H9 (cell line): ENCODE results near the gene AHSG. TPM values are rescaled to one million over a fixed set of nuclear protein-coding genes. Genes with fewer than 3 reads are reported as not detected.

Source experiments
- DNase-seq: peaks from one replicate; pipeline ENCODE4 v3.0.0-alpha.2; 2017
- H2AFZ ChIP-seq: one replicate; pipeline ENCODE4 v1.6.1; 2013; ENCODE audit warnings: mild to moderate bottlenecking, low read length, control low read depth, moderate library complexity
- H2AK5ac ChIP-seq: 2 replicates; pipeline ENCODE4 v1.6.1; 2013; ENCODE audit warnings: low read length, control low read depth, mixed read lengths; ENCODE audit not compliant: insufficient read length
- H2BK120ac ChIP-seq: one replicate; pipeline ENCODE4 v1.6.1; 2013; ENCODE audit warnings: low read depth, mild to moderate bottlenecking, low read length, control low read depth, inconsistent platforms; ENCODE audit not compliant: poor library complexity, severe bottlenecking
- H2BK12ac ChIP-seq: 2 replicates; pipeline ENCODE4 v1.6.1; 2013; ENCODE audit warnings: low read length, control low read depth, mixed read lengths, low read depth; ENCODE audit not compliant: insufficient read length
- H2BK15ac ChIP-seq: 2 replicates; pipeline ENCODE4 v1.6.1; 2013; ENCODE audit warnings: low read depth, low read length, control low read depth
- H2BK20ac ChIP-seq: one replicate; pipeline ENCODE4 v1.6.1; 2013; ENCODE audit warnings: low read depth, mild to moderate bottlenecking, low read length, control low read depth, inconsistent platforms; ENCODE audit not compliant: poor library complexity, severe bottlenecking
- H2BK5ac ChIP-seq: 2 replicates; pipeline ENCODE4 v1.6.1; 2013; ENCODE audit warnings: low read length, control low read depth, mixed read lengths; ENCODE audit not compliant: insufficient read length
- H3K14ac ChIP-seq: 2 replicates; pipeline ENCODE4 v1.6.1; 2013; ENCODE audit warnings: low read length, control low read depth; ENCODE audit not compliant: insufficient read depth
- H3K18ac ChIP-seq: 2 replicates; pipeline ENCODE4 v1.6.1; 2013; ENCODE audit warnings: low read depth, mild to moderate bottlenecking, mixed read lengths, low read length, control low read depth; ENCODE audit not compliant: insufficient read length
- H3K23ac ChIP-seq: 2 replicates; pipeline ENCODE4 v1.6.1; 2013; ENCODE audit warnings: low read length, control low read depth, mixed read lengths, low read depth; ENCODE audit not compliant: insufficient read length
- H3K23me2 ChIP-seq: 2 replicates; pipeline ENCODE4 v1.6.1; 2013; ENCODE audit warnings: low read depth, mild to moderate bottlenecking, mixed read lengths, low read length, control low read depth; ENCODE audit not compliant: insufficient read length, poor library complexity, severe bottlenecking
- H3K27ac ChIP-seq: 2 replicates; pipeline ENCODE4 v1.5.1; 2013; ENCODE audit warnings: low read length, control low read depth, mixed read lengths, low read depth; ENCODE audit not compliant: insufficient read length
- H3K27me3 ChIP-seq: 2 replicates; pipeline ENCODE4 v1.6.1; 2013; ENCODE audit warnings: low read length, control low read depth, inconsistent platforms; ENCODE audit not compliant: insufficient read depth
- H3K4ac ChIP-seq: 2 replicates; pipeline ENCODE4 v1.6.1; 2013; ENCODE audit warnings: low read depth, mild to moderate bottlenecking, control low read depth, inconsistent platforms, low read length, moderate library complexity
- H3K4me1 ChIP-seq: 2 replicates; pipeline ENCODE4 v1.6.1; 2013; ENCODE audit warnings: low read length, control low read depth, inconsistent platforms; ENCODE audit not compliant: insufficient read depth
- H3K4me2 ChIP-seq: 2 replicates; pipeline ENCODE4 v1.6.1; 2013; ENCODE audit warnings: low read length, control low read depth, mixed read lengths; ENCODE audit not compliant: insufficient read length, insufficient read depth
- H3K56ac ChIP-seq: 2 replicates; pipeline ENCODE4 v1.6.1; 2013; ENCODE audit warnings: low read depth, mild to moderate bottlenecking, mixed read lengths, low read length, control low read depth; ENCODE audit not compliant: insufficient read length
- H3K79me1 ChIP-seq: 2 replicates; pipeline ENCODE4 v1.6.1; 2013; ENCODE audit warnings: low read depth, mild to moderate bottlenecking, moderate library complexity, low read length, control low read depth, inconsistent platforms; ENCODE audit not compliant: insufficient read depth, poor library complexity, severe bottlenecking
- H3K79me2 ChIP-seq: 2 replicates; pipeline ENCODE4 v1.6.1; 2013; ENCODE audit warnings: low read length, control low read depth, inconsistent platforms; ENCODE audit not compliant: insufficient read depth
- H3K9ac ChIP-seq: 2 replicates; pipeline ENCODE4 v1.6.1; 2013; ENCODE audit warnings: low read length, control low read depth, mixed read lengths; ENCODE audit not compliant: insufficient read length; ENCODE audit errors: extremely low read depth
- H3K9me3 ChIP-seq: one replicate; pipeline ENCODE4 v1.6.1; 2013; ENCODE audit warnings: low read depth, low read length, inconsistent platforms; ENCODE audit not compliant: control insufficient read depth
- H3T11ph ChIP-seq: one replicate; pipeline ENCODE4 v1.6.1; 2013; ENCODE audit warnings: mild to moderate bottlenecking, low read length, control low read depth, inconsistent platforms
- H4K20me1 ChIP-seq: one replicate; pipeline ENCODE4 v1.6.1; 2013; ENCODE audit not compliant: control insufficient read depth, insufficient read length, insufficient read depth
- H4K5ac ChIP-seq: 2 replicates; pipeline ENCODE4 v1.6.1; 2013; ENCODE audit warnings: low read depth, mild to moderate bottlenecking, mixed read lengths, low read length, control low read depth; ENCODE audit not compliant: insufficient read length
- H4K8ac ChIP-seq: replicated peaks from 2 replicates; pipeline ENCODE4 v1.6.1; 2013; ENCODE audit warnings: low read length, control low read depth, mixed read lengths, low read depth; ENCODE audit not compliant: insufficient read length
- H4K91ac ChIP-seq: 2 replicates; pipeline ENCODE4 v1.6.1; 2013; ENCODE audit warnings: low read depth, mild to moderate bottlenecking, moderate library complexity, mixed read lengths, low read length, control low read depth; ENCODE audit not compliant: insufficient read length
- H3K27ac Mint-ChIP-seq, 3 experiments: 2 replicates in 2 of 3; 3 replicates in 1 of 3; pipeline ENCODE4 v1.8.0; 2020 to 2021; ENCODE audit warnings: mixed read lengths in 3 of 3, mild to moderate bottlenecking in 1 of 3, moderate library complexity in 1 of 3
- H3K27me3 Mint-ChIP-seq: 2 replicates; pipeline ENCODE4 v1.8.0; 2021; ENCODE audit warnings: low read depth, mild to moderate bottlenecking, moderate library complexity, mixed read lengths
- H3K36me3 Mint-ChIP-seq, 3 experiments: 2 replicates in 2 of 3; 3 replicates in 1 of 3; pipeline ENCODE4 v1.8.0; 2020 to 2021; ENCODE audit warnings: low read depth in 3 of 3, mixed read lengths in 3 of 3; ENCODE audit not compliant: insufficient read depth in 1 of 3
- H3K4me1 Mint-ChIP-seq, 2 experiments: 2 replicates each; pipeline ENCODE4 v1.8.0; 2020; ENCODE audit warnings: mixed read lengths in 2 of 2
- H3K4me3 Mint-ChIP-seq, 2 experiments: 2 replicates in 1 of 2; 3 replicates in 1 of 2; pipeline ENCODE4 v1.8.0; 2020 to 2021; ENCODE audit warnings: mild to moderate bottlenecking in 2 of 2, mixed read lengths in 2 of 2, moderate library complexity in 1 of 2
- H3K9me3 Mint-ChIP-seq, 2 experiments: 2 replicates in 1 of 2; 3 replicates in 1 of 2; pipeline ENCODE4 v1.8.0; 2020; ENCODE audit warnings: mild to moderate bottlenecking in 2 of 2, mixed read lengths in 2 of 2, moderate library complexity in 1 of 2
- WGBS: extraction: QIAGEN DNeasy Blood & Tissue Kit; methylation state at CpG from one replicate; pipeline ENCODE4 v1.1.7; 2013; ENCODE audit warnings: missing lambda C conversion rate, low lambda C conversion rate, mixed read lengths; ENCODE audit not compliant: insufficient read length; ENCODE audit errors: extremely low coverage; 5-methylcytosine and 5-hydroxymethylcytosine counted together
- total RNA-seq: library from RNA; stranded (reverse); gene quantifications from 2 replicates; pipeline ENCODE4 v1.2.1, GENCODE V29; 2021
- TF ChIP-seq, protein P1 (sequence below): fragments of 200-600 bp; sonication (generic); conservative IDR thresholded peaks from 3 replicates; pipeline ENCODE4 v1.8.0; 2021; ENCODE audit warnings: antibody characterized with exemption, mild to moderate bottlenecking

The AHSG gene
- total RNA-seq, 1 experiment from 2014 or later = not detected

DNA sequence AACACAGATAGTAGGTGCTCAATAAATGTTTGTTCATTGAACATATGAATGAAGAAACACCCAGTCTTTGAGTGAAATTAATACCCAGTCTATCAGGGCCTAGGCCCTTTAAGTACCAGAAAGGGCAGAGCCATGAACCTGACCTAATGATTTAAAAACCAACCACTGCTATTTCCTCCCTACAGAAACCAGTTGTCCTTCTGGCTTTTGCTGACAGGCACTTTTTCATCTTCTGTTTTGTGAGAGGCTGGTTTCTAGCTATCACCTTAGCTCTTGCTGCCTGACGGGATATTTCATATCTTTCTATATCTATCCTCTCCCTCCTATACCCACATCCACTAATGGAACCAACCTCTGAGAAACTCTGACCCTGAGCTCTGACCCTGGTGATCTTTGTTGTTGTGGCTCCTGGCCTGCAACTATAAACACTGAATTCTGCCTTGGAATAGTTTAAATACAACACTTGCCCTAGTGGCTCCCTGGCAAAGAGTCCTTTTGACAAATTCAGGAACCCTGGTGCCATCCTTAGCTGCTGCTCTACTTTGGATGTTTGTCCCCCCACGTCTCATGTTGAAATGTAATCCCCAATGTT is 4.1 kb upstream of the AHSG start:
- Histone ChIP-seq H3K23ac (no peak overlapping the region), H4K5ac (no peak overlapping the region), H3K14ac (no peak overlapping the region), H3K4me1 (no peaks in the 10 kb centered on the region), H3K18ac (no peak overlapping the region), H3K79me2 (no peaks in the 10 kb centered on the region), H2BK12ac (no peak overlapping the region), H4K20me1 (no peaks in the 10 kb centered on the region), H3K23me2 (no peaks in the 10 kb centered on the region), H3K56ac (no peak overlapping the region), H4K8ac (no peak overlapping the region), H2AK5ac (no peak overlapping the region), H3T11ph (no peak overlapping the region), H2BK20ac (no peak overlapping the region), H2BK5ac (no peak overlapping the region), H3K27ac (no peak overlapping the region), H3K4ac (no peak overlapping the region), H2AFZ (no peak overlapping the region), H3K9me3 (no peaks in the 10 kb centered on the region), H4K91ac (no peak overlapping the region), H3K79me1 (no peaks in the 10 kb centered on the region), H2BK15ac (no peak overlapping the region), H2BK120ac (no peak overlapping the region), H3K4me2 (no peak overlapping the region), H3K9ac (no peak overlapping the region), H3K27me3 (no peaks in the 10 kb centered on the region)
- Mint-ChIP-seq H3K9me3 (no peaks in the 10 kb centered on the region), H3K4me1 (no peaks in the 10 kb centered on the region), H3K27ac (no peak overlapping the region; a peak in 1 of 7 replicates), H3K36me3 (no peaks in the 10 kb centered on the region; a peak in 1 of 7 replicates), H3K4me3 (no peak overlapping the region), H3K27me3 (peaks cover 3% of the 10 kb centered on the region; the same call in 1 of the 2 replicates)
- DNase-seq = no peak
- TF ChIP-seq, protein P1, sequence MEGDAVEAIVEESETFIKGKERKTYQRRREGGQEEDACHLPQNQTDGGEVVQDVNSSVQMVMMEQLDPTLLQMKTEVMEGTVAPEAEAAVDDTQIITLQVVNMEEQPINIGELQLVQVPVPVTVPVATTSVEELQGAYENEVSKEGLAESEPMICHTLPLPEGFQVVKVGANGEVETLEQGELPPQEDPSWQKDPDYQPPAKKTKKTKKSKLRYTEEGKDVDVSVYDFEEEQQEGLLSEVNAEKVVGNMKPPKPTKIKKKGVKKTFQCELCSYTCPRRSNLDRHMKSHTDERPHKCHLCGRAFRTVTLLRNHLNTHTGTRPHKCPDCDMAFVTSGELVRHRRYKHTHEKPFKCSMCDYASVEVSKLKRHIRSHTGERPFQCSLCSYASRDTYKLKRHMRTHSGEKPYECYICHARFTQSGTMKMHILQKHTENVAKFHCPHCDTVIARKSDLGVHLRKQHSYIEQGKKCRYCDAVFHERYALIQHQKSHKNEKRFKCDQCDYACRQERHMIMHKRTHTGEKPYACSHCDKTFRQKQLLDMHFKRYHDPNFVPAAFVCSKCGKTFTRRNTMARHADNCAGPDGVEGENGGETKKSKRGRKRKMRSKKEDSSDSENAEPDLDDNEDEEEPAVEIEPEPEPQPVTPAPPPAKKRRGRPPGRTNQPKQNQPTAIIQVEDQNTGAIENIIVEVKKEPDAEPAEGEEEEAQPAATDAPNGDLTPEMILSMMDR = no peak
- WGBS = no CpG with 5 or more reads among the region's 2 CpGs
